Erythroblast (primary cell): ENCODE results near the gene SNRK.

Experiments used
- DNase-seq, 2 experiments: peaks; one replicate each; lab custom pipeline; 2025; lab: John Stamatoyannopoulos, UW
- GATA1 ChIP-seq: IDR thresholded peaks from 2 replicates; pipeline ENCODE4 v1.6.1; 2011; ENCODE audit warnings: low read depth, mild to moderate bottlenecking, control low read depth, low read length, moderate library complexity
- POLR2A ChIP-seq: IDR thresholded peaks from 2 replicates; pipeline ENCODE4 v1.6.1; 2011; ENCODE audit warnings: mild to moderate bottlenecking, low read length

Gene SNRK

GRCh38 chr3:43338295-43338694, 52.0 kb downstream of the SNRK start:
- TF ChIP-seq GATA1 (no peak), POLR2A (no peak)
- peak; percentile 33 to 39 for DNase-seq

GRCh38 chr3:43340403-43340802, 54.1 kb downstream of the SNRK start:
- TF ChIP-seq GATA1 (no peak), POLR2A (no peak)
- no peak for DNase-seq

GRCh38 chr3:43341788-43342187, 55.4 kb downstream of the SNRK start:
- TF ChIP-seq POLR2A (no peak), GATA1 (no peak)
- no peak for DNase-seq

GRCh38 chr3:43343185-43343584, 56.8 kb downstream of the SNRK start:
- TF ChIP-seq GATA1 (no peak), POLR2A (no peak)
- no peak for DNase-seq

GRCh38 chr3:43343815-43344214, 57.5 kb downstream of the SNRK start:
- TF ChIP-seq POLR2A = no peak
- DNase-seq = no peak

GRCh38 chr3:43344520-43344919, 58.2 kb downstream of the SNRK start:
- DNase-seq = no peak
- TF ChIP-seq POLR2A (no peak), GATA1 (no peak)

- no peak for TF ChIP-seq POLR2A
- no peak for TF ChIP-seq GATA1
- DNase-seq = no peak
Measured at GRCh38 chr3:43345246-43345645, 58.9 kb downstream of the SNRK start.

GRCh38 chr3:43345877-43346276, 59.5 kb downstream of the SNRK start:
- TF ChIP-seq POLR2A (no peak), GATA1 (no peak)
- no peak for DNase-seq

GRCh38 chr3:43346978-43347749, 60.8 kb downstream of the SNRK start:
- DNase-seq = no peak
- TF ChIP-seq POLR2A (no peak), GATA1 (no peak)

GRCh38 chr3:43347774-43348173, 61.4 kb downstream of the SNRK start:
- no peak for DNase-seq

GRCh38 chr3:43348350-43348749, 62.0 kb downstream of the SNRK start:
- TF ChIP-seq POLR2A = no peak
- TF ChIP-seq GATA1 = no peak
- DNase-seq = no peak

More at GRCh38 chr3:43347774-43348173, 61.4 kb downstream of the SNRK start:
- TF ChIP-seq GATA1 = no peak
- TF ChIP-seq POLR2A = no peak

- DNase-seq = no peak
- TF ChIP-seq POLR2A = no peak
- no peak for TF ChIP-seq GATA1
Measured at GRCh38 chr3:43348852-43349574, 62.7 kb downstream of the SNRK start.

- no peak for TF ChIP-seq GATA1
- no peak for TF ChIP-seq POLR2A
- peak; percentile 48 to 85 for DNase-seq
Measured at GRCh38 chr3:43349716-43350115, 63.4 kb downstream of the SNRK start.

- DNase-seq = no peak
- TF ChIP-seq POLR2A = no peak
- no peak for TF ChIP-seq GATA1
Measured at GRCh38 chr3:43353393-43353792, 67.1 kb downstream of the SNRK start.
